HepG2 (cell line): Measurements from ENCODE around the gene CPNE1. TPM values are rescaled to one million over a fixed set of nuclear protein-coding genes. Genes with fewer than 3 reads are reported as not detected.
A peak's percentile ranks its signal among the peaks of the same experiment; 100 is the strongest.

Experiments
- FOXC1 ChIP-seq: sonication (generic); formaldehyde crosslinking; IDR thresholded peaks from 2 replicates; pipeline ENCODE4 v1.8.0; 2022; ENCODE audit warnings: mild to moderate bottlenecking, missing genetic modification reagents, borderline replicate concordance
- FOXK1 ChIP-seq: sonication (generic); formaldehyde crosslinking; IDR thresholded peaks from 2 replicates; pipeline ENCODE4 v1.4.0; 2020; ENCODE audit warnings: low read depth, missing genetic modification reagents, borderline replicate concordance
- GATA4 ChIP-seq: sonication (generic); IDR thresholded peaks from 2 replicates; pipeline ENCODE4 v1.6.1; 2016; ENCODE audit warnings: antibody characterized with exemption, low read depth, borderline replicate concordance
- GFI1 ChIP-seq: sonication (generic); formaldehyde crosslinking; IDR thresholded peaks from 2 replicates; pipeline ENCODE4 v1.5.0; 2020; ENCODE audit warnings: missing genetic modification reagents, mild to moderate bottlenecking, borderline replicate concordance
- GLI4 ChIP-seq: sonication (generic); formaldehyde crosslinking; IDR thresholded peaks from 2 replicates; pipeline ENCODE4 v1.5.1; 2020; ENCODE audit warnings: missing genetic modification reagents, mild to moderate bottlenecking, moderate library complexity, borderline replicate concordance
- GZF1 ChIP-seq: sonication (generic); formaldehyde crosslinking; IDR thresholded peaks from 2 replicates; pipeline ENCODE4 v1.5.1; 2020; ENCODE audit warnings: mild to moderate bottlenecking, missing genetic modification reagents
- HDAC2 ChIP-seq: sonication (generic); formaldehyde crosslinking; IDR thresholded peaks from 2 replicates; pipeline ENCODE4 v1.4.0; 2020; ENCODE audit warnings: missing genetic modification reagents
- HDAC6 ChIP-seq: fragments of 200-600 bp; sonication (generic); IDR thresholded peaks from 2 replicates; pipeline ENCODE4 v1.7.0; 2017; ENCODE audit warnings: mild to moderate bottlenecking, antibody characterized with exemption, low read length, low read depth
- KDM3A ChIP-seq: IDR thresholded peaks from 2 replicates; pipeline ENCODE4 v1.6.1; 2018; ENCODE audit warnings: low read depth, missing compliant biosample characterization
- KLF12 ChIP-seq: sonication (generic); formaldehyde crosslinking; IDR thresholded peaks from 2 replicates; pipeline ENCODE4 v1.4.0; 2020; ENCODE audit warnings: missing genetic modification reagents, borderline replicate concordance
- MTA1 ChIP-seq: sonication (generic); formaldehyde crosslinking; IDR thresholded peaks from 2 replicates; pipeline ENCODE4 v1.4.0; 2020; ENCODE audit warnings: missing genetic modification reagents, mild to moderate bottlenecking, borderline replicate concordance
- RBAK ChIP-seq: sonication (generic); formaldehyde crosslinking; IDR thresholded peaks from 2 replicates; pipeline ENCODE4 v1.5.1; 2020; ENCODE audit warnings: mild to moderate bottlenecking, missing genetic modification reagents
- SOX13 ChIP-seq, 3 experiments: fragments of 450-650 bp in 1 of 3; sonication (generic) in 1 of 3; formaldehyde crosslinking in 1 of 3; IDR thresholded peaks in 2 of 3; conservative IDR thresholded peaks in 1 of 3; 2 replicates each; pipeline versions ENCODE4 v1.5.0 to v1.6.1; 2016 to 2020; ENCODE audit warnings: antibody characterized with exemption in 1 of 3, mild to moderate bottlenecking in 1 of 3, missing compliant biosample characterization in 1 of 3, missing genetic modification reagents in 1 of 3, moderate library complexity in 1 of 3
- TP53 ChIP-seq: sonication (generic); formaldehyde crosslinking; conservative IDR thresholded peaks from 2 replicates; pipeline ENCODE4 v1.4.0; 2020; ENCODE audit warnings: missing genetic modification reagents
- YY1 ChIP-seq: IDR thresholded peaks from 2 replicates; pipeline ENCODE4 v1.6.1; 2011; ENCODE audit warnings: low read length, low read depth, moderate library complexity, mild to moderate bottlenecking; ENCODE audit not compliant: insufficient read depth, insufficient replicate concordance
- ZNF432 ChIP-seq: sonication (generic); formaldehyde crosslinking; IDR thresholded peaks from 2 replicates; pipeline ENCODE4 v1.5.0; 2020; ENCODE audit warnings: missing genetic modification reagents, mild to moderate bottlenecking, borderline replicate concordance
- ZNF619 ChIP-seq: sonication (generic); formaldehyde crosslinking; IDR thresholded peaks from 2 replicates; pipeline ENCODE4 v1.4.0; 2020; ENCODE audit warnings: mild to moderate bottlenecking, missing genetic modification reagents
- ZNF670 ChIP-seq: sonication (generic); formaldehyde crosslinking; IDR thresholded peaks from 2 replicates; pipeline ENCODE4 v1.8.0; 2022; ENCODE audit warnings: mild to moderate bottlenecking, missing genetic modification reagents, borderline replicate concordance
- ZNF83 ChIP-seq: sonication (generic); formaldehyde crosslinking; IDR thresholded peaks from 2 replicates; pipeline ENCODE4 v1.4.0; 2020; ENCODE audit warnings: missing genetic modification reagents, mild to moderate bottlenecking, borderline replicate concordance
- polyA plus RNA-seq, 8 experiments: library from polyadenylated mRNA; depleted of rRNA in 3 of 8; stranded (reverse) in 7 of 8; unstranded in 1 of 8; fragments of >200 nt; fragmentation: Illumina TruSeq in 4 of 8; extraction: Trizol in 4 of 8; gene quantifications; 2 replicates each; pipeline versions ENCODE4 v1.2.1 to v1.2.3, GENCODE V29; 2011 to 2016; ENCODE audit warnings: low read depth in 4 of 8, missing spikeins in 1 of 8, mixed read lengths in 1 of 8; ENCODE audit not compliant: insufficient read depth in 1 of 8
- total RNA-seq, 5 experiments: library from RNA; depleted of rRNA; stranded (reverse); fragments of >200 nt; fragmentation: Illumina TruSeq; extraction: Trizol; gene quantifications; 2 replicates each; pipeline ENCODE4 v1.2.3, GENCODE V29; 2016; ENCODE audit warnings: low read depth in 1 of 5
- TF ChIP-seq, protein P1 (sequence below): sonication (generic); formaldehyde crosslinking; IDR thresholded peaks from 2 replicates; pipeline ENCODE4 v1.4.0; 2020; ENCODE audit warnings: mild to moderate bottlenecking, missing genetic modification reagents, borderline replicate concordance
- TF ChIP-seq, protein P2 (sequence below): sonication (generic); formaldehyde crosslinking; IDR thresholded peaks from 2 replicates; pipeline ENCODE4 v1.5.0; 2020; ENCODE audit warnings: missing genetic modification reagents, mild to moderate bottlenecking, borderline replicate concordance
- TF ChIP-seq, protein P3 (sequence below): sonication (generic); formaldehyde crosslinking; IDR thresholded peaks from 2 replicates; pipeline ENCODE4 v1.5.1; 2020; ENCODE audit warnings: missing genetic modification reagents, mild to moderate bottlenecking, borderline replicate concordance

CPNE1 gene
- total and polyA plus RNA-seq, 2 of the 13 experiments (the other 11 are each of a cell fraction or from before 2014, with no cell fraction given) = 408 to 431 TPM

DNA sequence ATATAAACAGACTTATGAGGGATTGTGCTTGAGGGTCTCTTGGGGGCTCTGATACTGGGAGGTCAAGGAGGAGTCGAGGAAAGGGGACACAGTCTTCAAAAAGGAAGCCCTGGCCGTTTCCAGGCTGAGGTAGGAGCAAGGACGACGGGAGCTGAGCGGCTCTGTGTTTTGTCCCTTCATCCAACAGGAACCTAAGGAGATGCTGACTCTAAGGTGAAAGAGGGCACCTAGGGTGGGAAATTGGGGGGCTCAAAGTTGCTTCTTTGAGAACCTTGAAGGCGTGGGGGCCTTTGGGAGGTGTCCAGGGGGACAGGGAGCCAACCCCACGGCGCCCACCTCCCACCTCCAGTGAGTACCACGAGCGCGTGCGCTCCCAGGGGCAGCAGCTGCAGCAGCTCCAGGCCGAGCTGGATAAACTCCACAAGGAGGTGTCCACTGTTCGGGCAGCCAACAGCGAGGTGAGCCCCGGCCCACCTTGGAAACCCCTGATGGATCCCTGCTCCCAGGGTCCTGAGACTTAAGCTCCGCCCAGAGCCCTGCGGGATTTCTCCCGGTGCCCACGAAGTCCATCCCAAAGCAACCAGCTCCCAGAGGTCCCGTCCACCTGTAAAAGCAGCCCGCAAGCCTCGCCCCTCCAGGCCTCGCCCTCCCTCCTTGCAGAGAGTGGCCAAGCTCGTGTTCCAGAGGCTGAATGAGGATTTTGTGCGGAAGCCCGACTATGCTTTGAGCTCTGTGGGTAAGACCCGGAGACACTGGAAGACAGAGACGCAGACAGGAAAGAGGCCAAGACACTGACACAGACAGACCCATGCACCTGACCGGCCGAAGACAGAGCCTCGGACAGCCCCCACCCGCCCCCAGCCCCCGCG lies 46.2 kb downstream of the CPNE1 start (continued):
- TF ChIP-seq, protein P1, sequence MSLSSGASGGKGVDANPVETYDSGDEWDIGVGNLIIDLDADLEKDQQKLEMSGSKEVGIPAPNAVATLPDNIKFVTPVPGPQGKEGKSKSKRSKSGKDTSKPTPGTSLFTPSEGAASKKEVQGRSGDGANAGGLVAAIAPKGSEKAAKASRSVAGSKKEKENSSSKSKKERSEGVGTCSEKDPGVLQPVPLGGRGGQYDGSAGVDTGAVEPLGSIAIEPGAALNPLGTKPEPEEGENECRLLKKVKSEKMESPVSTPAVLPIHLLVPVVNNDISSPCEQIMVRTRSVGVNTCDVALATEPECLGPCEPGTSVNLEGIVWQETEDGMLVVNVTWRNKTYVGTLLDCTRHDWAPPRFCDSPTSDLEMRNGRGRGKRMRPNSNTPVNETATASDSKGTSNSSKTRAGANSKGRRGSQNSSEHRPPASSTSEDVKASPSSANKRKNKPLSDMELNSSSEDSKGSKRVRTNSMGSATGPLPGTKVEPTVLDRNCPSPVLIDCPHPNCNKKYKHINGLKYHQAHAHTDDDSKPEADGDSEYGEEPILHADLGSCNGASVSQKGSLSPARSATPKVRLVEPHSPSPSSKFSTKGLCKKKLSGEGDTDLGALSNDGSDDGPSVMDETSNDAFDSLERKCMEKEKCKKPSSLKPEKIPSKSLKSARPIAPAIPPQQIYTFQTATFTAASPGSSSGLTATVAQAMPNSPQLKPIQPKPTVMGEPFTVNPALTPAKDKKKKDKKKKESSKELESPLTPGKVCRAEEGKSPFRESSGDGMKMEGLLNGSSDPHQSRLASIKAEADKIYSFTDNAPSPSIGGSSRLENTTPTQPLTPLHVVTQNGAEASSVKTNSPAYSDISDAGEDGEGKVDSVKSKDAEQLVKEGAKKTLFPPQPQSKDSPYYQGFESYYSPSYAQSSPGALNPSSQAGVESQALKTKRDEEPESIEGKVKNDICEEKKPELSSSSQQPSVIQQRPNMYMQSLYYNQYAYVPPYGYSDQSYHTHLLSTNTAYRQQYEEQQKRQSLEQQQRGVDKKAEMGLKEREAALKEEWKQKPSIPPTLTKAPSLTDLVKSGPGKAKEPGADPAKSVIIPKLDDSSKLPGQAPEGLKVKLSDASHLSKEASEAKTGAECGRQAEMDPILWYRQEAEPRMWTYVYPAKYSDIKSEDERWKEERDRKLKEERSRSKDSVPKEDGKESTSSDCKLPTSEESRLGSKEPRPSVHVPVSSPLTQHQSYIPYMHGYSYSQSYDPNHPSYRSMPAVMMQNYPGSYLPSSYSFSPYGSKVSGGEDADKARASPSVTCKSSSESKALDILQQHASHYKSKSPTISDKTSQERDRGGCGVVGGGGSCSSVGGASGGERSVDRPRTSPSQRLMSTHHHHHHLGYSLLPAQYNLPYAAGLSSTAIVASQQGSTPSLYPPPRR (CRISPR knock-in tag) = no peak
- TF ChIP-seq, protein P2, sequence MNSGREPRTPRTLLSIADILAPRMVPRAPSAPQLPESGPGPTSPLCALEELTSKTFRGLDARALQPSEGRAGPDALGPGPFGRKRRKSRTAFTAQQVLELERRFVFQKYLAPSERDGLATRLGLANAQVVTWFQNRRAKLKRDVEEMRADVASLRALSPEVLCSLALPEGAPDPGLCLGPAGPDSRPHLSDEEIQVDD (CRISPR knock-in tag) = 0 out of 2 replicates have a peak, but pooled peaks have one; percentile 73
- no peak for TF ChIP-seq FOXK1
- peak; percentile 34; the same call in 1 of the 2 replicates for TF ChIP-seq HDAC2 (CRISPR knock-in tag)
- 0 out of 2 replicates have a peak, but pooled peaks have one; percentile 1 for TF ChIP-seq GATA4
- TF ChIP-seq, protein P3, sequence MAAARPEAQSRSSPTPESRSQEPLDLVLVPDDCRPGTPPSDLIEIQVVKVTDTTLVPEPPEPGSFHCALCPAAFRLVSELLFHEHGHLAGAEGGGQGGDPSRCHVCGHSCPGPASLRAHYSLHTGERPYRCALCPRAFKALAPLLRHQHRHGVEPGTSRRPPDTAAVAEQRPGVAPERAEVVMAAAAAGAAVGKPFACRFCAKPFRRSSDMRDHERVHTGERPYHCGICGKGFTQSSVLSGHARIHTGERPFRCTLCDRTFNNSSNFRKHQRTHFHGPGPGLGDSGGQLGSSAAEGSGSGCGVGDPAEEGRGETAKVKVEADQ = no peak
- no peak for TF ChIP-seq YY1
- TF ChIP-seq HDAC6 = no peak
- TF ChIP-seq SOX13 (IDR thresholded peaks at IDR 0.05) = no peak
- no peak for TF ChIP-seq SOX13 (CRISPR knock-in tag; conservative IDR thresholded peaks at IDR 0.05 in 1 of 2, IDR thresholded peaks at IDR 0.05 in 1 of 2)
- TF ChIP-seq FOXC1 = no peak
- TF ChIP-seq ZNF619 (CRISPR knock-in tag) = 0 out of 2 replicates have a peak, but pooled peaks have one; percentile 33
- TF ChIP-seq ZNF432 (CRISPR knock-in tag) = no peak
- no peak for TF ChIP-seq GLI4 (CRISPR knock-in tag)
- 0 out of 2 replicates have a peak, but pooled peaks have one; percentile 36 for TF ChIP-seq KLF12
- no peak for TF ChIP-seq TP53 (CRISPR knock-in tag)
- 0 out of 2 replicates have a peak, but pooled peaks have one; percentile 53 for TF ChIP-seq ZNF670 (CRISPR knock-in tag)
- peak; percentile 81 for TF ChIP-seq GFI1
- TF ChIP-seq RBAK = 0 out of 2 replicates have a peak, but pooled peaks have one; percentile 16
- no peak for TF ChIP-seq KDM3A (CRISPR knock-in tag)
- no peak for TF ChIP-seq ZNF83 (CRISPR knock-in tag)
- TF ChIP-seq GZF1 (CRISPR knock-in tag) = peak; percentile 69; the same call in 1 of the 2 replicates
- no peak for TF ChIP-seq MTA1
